SKM-1 (cell line): ENCODE measurements around the gene DRC1.
A peak's percentile ranks its signal among the peaks of the same experiment; 100 is the strongest.
"Not testable (repeated sequence)": the region's sequence is repeated elsewhere in the genome, so short reads cannot be mapped to it uniquely, and the experiment has no call there.

Source experiments
- DNase-seq: peaks from one replicate; lab custom pipeline; 2025; ENCODE audit not compliant: unreplicated experiment; lab: John Stamatoyannopoulos, UW

Gene DRC1

GRCh38 chr2:26462511-26463243 lies 61.0 kb downstream of the DRC1 start:
- peak; percentile 45 for DNase-seq

- DNase-seq, result no peak
Measured at GRCh38 chr2:26463244-26464192, 61.8 kb downstream of the DRC1 start.

GRCh38 chr2:26464390-26465265 lies 62.9 kb downstream of the DRC1 start:
- DNase-seq, result no peak

GRCh38 chr2:26465266-26465925 lies 63.7 kb downstream of the DRC1 start:
- DNase-seq, result no peak

- no peak for DNase-seq
Measured at GRCh38 chr2:26465981-26466471, 64.3 kb downstream of the DRC1 start.

- no peak for DNase-seq
Measured at GRCh38 chr2:26466662-26467310, 65.1 kb downstream of the DRC1 start.

- not testable (repeated sequence) for DNase-seq
Measured at GRCh38 chr2:26468544-26468943, 66.8 kb downstream of the DRC1 start.

- DNase-seq, result peak; percentile 42
Measured at GRCh38 chr2:26469092-26469710, 67.5 kb downstream of the DRC1 start.

- no peak for DNase-seq
Measured at GRCh38 chr2:26469955-26470354, 68.2 kb downstream of the DRC1 start.

- no peak for DNase-seq
Measured at GRCh38 chr2:26470601-26471260, 69.0 kb downstream of the DRC1 start.

- DNase-seq, result no peak
Measured at GRCh38 chr2:26471289-26471688, 69.6 kb downstream of the DRC1 start.

GRCh38 chr2:26471766-26472706 lies 70.3 kb downstream of the DRC1 start:
- no peak for DNase-seq

GRCh38 chr2:26472821-26473655 lies 71.3 kb downstream of the DRC1 start:
- DNase-seq, result no peak

GRCh38 chr2:26473796-26474195 lies 72.1 kb downstream of the DRC1 start:
- no peak for DNase-seq

- no peak for DNase-seq
Measured at GRCh38 chr2:26474261-26474785, 72.6 kb downstream of the DRC1 start.

GRCh38 chr2:26475037-26475436 lies 73.3 kb downstream of the DRC1 start:
- DNase-seq, result no peak
